GM18507 (cell line): ENCODE measurements around the gene FANCC.
"Not testable (repeated sequence)": the region's sequence is repeated elsewhere in the genome, so short reads cannot be mapped to it uniquely, and the experiment has no call there.

Experiments
- DNase-seq: peaks from one replicate; pipeline ENCODE4 v3.0.0; 2011; ENCODE audit warnings: low read depth; ENCODE audit not compliant: insufficient read length; ENCODE audit errors: extremely low spot score
- FAIRE-seq: peaks from 2 replicates; lab custom pipeline; 2011; peaks lifted over from hg19 to GRCh38; lab: Jason Lieb, UNC

The FANCC gene

DNA sequence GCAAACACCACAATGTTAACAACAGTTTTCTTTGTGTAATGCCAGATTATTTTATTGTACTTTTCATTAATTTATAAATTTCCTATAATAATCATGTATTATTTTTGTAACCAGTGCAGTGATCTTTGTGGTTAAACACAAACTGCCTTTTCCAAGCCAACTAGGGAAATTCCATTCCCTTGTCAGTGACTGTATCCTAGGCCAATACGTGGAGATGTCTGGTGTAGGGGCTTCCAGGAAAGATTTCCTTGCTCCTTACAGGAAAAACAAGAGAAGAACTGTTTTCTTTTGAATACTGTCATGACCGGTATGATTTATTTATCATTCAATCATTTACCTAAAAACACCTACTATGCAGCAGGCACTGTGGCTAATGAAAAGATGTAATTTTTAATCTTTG is 31.4 kb downstream of the FANCC start:
- DNase-seq = no peak
- FAIRE-seq = no peak

- no peak for DNase-seq
- FAIRE-seq = peak; percentile 15
These were observed 32.2 kb downstream of the FANCC start for GRCh38 chr9:95285307-95285706.

- no peak for DNase-seq
- peak; percentile 39 for FAIRE-seq
These were observed 33.1 kb downstream of the FANCC start for GRCh38 chr9:95284162-95285080.

- DNase-seq (no peak), FAIRE-seq (no peak)
These were observed 33.8 kb downstream of the FANCC start for GRCh38 chr9:95283673-95284072.

- FAIRE-seq (peak; percentile 39), DNase-seq (no peak)
These were observed 35.2 kb downstream of the FANCC start for GRCh38 chr9:95282332-95282731.

- FAIRE-seq = peak; percentile 15
- DNase-seq = no peak
These were observed 36.8 kb downstream of the FANCC start for GRCh38 chr9:95280745-95281144.

DNA sequence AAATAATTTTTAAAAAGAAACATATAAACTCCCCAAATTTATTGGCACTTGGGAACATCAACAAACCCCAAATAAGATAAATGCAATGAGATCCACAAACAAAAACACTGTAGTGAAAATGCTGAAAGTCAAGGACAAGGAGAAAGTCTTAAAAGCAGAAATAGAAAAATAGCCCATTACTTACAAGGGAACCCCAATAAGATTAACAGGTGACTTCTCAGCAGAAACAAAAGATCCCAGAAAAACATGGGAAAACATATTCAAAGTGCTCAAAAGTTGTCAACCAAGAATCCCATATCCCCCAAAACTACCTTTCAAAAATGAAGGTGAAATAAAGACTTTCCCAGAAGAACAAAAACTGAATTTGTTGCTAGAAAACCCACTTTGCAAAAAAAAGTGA is 40.0 kb downstream of the FANCC start:
- DNase-seq (no peak), FAIRE-seq (no peak)

DNA sequence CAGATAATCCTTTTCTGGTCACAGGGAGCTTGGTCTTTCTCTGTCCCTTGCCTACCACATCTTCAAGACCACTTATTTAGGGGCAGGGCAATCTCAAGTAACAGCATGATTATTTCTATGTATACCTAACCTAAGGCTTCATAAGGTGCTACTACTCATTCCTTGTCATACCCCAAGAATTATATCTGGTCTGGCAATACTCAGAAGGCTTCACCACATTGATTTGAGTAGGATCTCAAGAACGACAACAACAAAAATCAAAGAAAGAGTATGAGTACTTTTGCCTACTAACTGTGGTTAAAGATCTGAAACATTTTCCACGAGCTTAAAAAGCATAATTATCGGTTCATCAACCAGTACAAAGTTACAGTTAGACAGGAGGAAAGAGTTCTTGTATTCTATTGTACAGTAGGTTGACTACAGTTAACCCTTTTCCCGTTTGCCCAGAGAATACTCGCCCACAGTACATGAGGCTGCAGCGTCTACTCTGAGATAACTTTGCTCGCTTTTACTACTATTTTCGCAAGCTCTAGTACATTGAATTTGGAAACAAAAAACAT is 41.0 kb downstream of the FANCC start:
- no peak for DNase-seq
- FAIRE-seq = no peak

- not testable (repeated sequence) for FAIRE-seq
These were observed 43.3 kb downstream of the FANCC start for GRCh38 chr9:95274160-95274559.

GRCh38 chr9:95273369-95274022 is 44.0 kb downstream of the FANCC start:
- no peak for DNase-seq
- peak; percentile 65 for FAIRE-seq

More at GRCh38 chr9:95274160-95274559, 43.3 kb downstream of the FANCC start:
- DNase-seq = not testable (repeated sequence)

DNA sequence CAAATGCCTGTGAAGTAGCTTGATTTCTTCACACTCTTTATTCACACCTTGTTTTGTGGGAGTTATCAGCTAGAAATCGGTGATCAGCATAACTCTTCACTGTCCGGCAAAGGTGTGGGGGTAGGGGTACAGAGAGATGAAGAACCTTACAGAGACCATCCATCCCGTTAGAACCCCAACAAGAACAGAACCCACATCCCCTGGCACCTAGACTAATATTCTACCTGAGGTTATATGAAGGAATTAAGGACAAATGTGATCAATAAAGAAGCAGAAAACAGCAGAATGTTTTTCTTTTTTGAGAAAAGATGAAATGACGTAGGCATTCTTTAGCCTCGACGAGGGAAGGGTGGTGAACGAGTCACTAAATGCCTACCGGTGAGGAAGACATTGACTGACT is 44.7 kb downstream of the FANCC start:
- DNase-seq (no peak), FAIRE-seq (no peak)

- DNase-seq (no peak), FAIRE-seq (no peak)
These were observed 46.7 kb downstream of the FANCC start for GRCh38 chr9:95270790-95271189.

GRCh38 chr9:95269803-95270773 is 47.4 kb downstream of the FANCC start:
- not testable (repeated sequence) for FAIRE-seq, DNase-seq

- FAIRE-seq (peak; percentile 54), DNase-seq (no peak)
These were observed 48.8 kb downstream of the FANCC start for GRCh38 chr9:95268681-95269080.

DNA sequence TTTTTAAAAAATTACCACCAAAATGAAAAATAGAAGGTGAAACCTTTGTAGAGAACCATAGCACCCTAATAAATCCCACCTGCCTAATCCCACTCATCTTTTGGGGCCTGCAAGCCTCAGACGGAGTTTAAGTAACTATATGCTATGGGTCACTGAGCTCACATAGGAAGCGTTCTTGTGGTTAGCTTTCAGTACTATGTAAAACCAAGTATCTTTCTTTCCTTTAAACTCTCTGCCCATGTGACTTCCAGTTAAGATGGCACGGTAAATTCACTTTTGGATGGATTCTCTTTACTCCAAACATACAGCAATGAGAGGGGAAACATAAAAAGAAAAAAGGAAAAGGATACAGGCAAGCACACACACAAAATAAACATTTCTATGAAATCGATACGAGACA is 50.9 kb downstream of the FANCC start:
- FAIRE-seq (peak; percentile 84), DNase-seq (no peak)

GRCh38 chr9:95265960-95266359 is 51.5 kb downstream of the FANCC start:
- FAIRE-seq = no peak
- no peak for DNase-seq

DNA sequence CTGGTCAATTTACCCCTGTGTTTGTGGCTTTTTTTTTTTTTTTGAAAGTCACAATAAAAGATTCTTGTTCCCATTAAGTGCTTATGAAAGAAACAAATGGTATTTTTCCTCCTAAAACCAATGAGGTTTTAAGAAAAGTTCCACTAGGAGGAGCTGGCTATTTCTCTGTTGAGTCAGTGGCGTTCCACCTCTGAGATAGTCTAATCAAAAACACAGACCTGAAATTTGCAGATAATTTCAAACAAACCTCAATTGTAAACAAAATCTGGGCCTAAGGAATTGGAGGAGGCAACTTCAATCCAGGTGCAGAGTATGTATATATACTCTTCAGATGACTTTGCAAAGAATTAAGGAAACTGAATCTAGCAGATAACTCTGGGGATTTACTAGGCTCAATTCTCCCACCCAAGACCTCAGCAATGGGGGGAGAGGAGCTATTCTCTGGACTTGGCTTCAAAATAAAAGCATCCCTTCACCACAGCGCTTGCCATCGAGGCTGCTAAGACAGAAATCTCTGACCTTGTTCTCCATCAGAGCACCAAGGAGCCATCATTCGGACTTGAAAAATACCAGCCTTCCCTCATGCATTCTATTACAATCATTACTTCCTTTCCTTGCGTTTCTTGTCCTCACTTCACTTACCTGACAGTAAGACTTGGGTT is 52.4 kb downstream of the FANCC start:
- no peak for DNase-seq
- no peak for FAIRE-seq

- FAIRE-seq (no peak), DNase-seq (no peak)
These were observed 55.6 kb downstream of the FANCC start for GRCh38 chr9:95261890-95262289.
